Sigmoid colon (tissue), 7 donors: ENCODE data around the gene UST. TPM values are rescaled to one million over a fixed set of nuclear protein-coding genes. Genes with fewer than 3 reads are reported as not detected.

Experiments used
- DNase-seq: peaks from one replicate; pipeline ENCODE4 v3.0.0-alpha.2; 2019
- H3K27ac ChIP-seq, 4 donors: fragments of 200-600 bp; sonication (generic); one replicate each; pipeline ENCODE4 v1.5.1; 2016 to 2019; ENCODE audit warnings: mild to moderate bottlenecking in 1 of 4
- H3K27me3 ChIP-seq, 3 donors: fragments of 200-600 bp; sonication (generic); one replicate each; pipeline ENCODE4 v1.5.1; 2019; ENCODE audit warnings: mild to moderate bottlenecking in 1 of 3
- H3K36me3 ChIP-seq, 4 donors: fragments of 200-600 bp; sonication (generic); one replicate each; pipeline ENCODE4 v1.5.1; 2016 to 2019
- H3K4me1 ChIP-seq, 4 donors: fragments of 200-600 bp; sonication (generic); one replicate each; pipeline ENCODE4 v1.5.1; 2017 to 2019
- H3K4me3 ChIP-seq, 4 donors: fragments of 200-600 bp; sonication (generic); one replicate each; pipeline ENCODE4 v1.5.1; 2017 to 2019; ENCODE audit warnings: mild to moderate bottlenecking in 2 of 4, moderate library complexity in 1 of 4
- H3K9me3 ChIP-seq, 4 donors: fragments of 200-600 bp in 3 of 4; sonication (generic) in 3 of 4; one replicate each; pipeline versions ENCODE4 v1.5.1 to v1.6.1; 2013 to 2019
- CTCF ChIP-seq, 4 experiments: fragments of 450-650 bp in 3 of 4; fragments of 200-600 bp in 1 of 4; IDR thresholded peaks; one replicate each; pipeline ENCODE4 v1.5.1; 2016 to 2019; ENCODE audit warnings: antibody characterized with exemption in 4 of 4, mild to moderate bottlenecking in 3 of 4, moderate library complexity in 2 of 4
- EP300 ChIP-seq, 4 donors: sonication (generic); formaldehyde crosslinking; IDR thresholded peaks; one replicate each; pipeline ENCODE4 v1.6.1; 2017; ENCODE audit warnings: antibody characterized with exemption in 4 of 4
- POLR2A ChIP-seq, 2 donors: fragments of 450-650 bp; IDR thresholded peaks; one replicate each; pipeline ENCODE4 v1.6.1; 2016; ENCODE audit warnings: antibody characterized with exemption in 2 of 2, mild to moderate bottlenecking in 2 of 2, moderate library complexity in 2 of 2
- POLR2AphosphoS5 ChIP-seq, 4 donors: sonication (generic); formaldehyde crosslinking; IDR thresholded peaks; one replicate each; pipeline ENCODE4 v1.6.1; 2017; ENCODE audit warnings: antibody characterized with exemption in 4 of 4
- WGBS, 2 donors: extraction: QIAGEN DNeasy Blood & Tissue Kit; methylation state at CpG; one replicate each; pipeline ENCODE4 v1.1.7; 2013; 5-methylcytosine and 5-hydroxymethylcytosine counted together
- intact Hi-C: fragments of 100-400 bp; cut with DNase I; formaldehyde crosslinking; loops from one replicate; pipeline ENCODE4 v1.15.1; 2023
- polyA plus RNA-seq, 3 donors: library from polyadenylated mRNA; stranded (reverse); fragments of 200-250 nt; gene quantifications; one replicate each; pipeline ENCODE4 v1.2.3, GENCODE V29; 2013
- total RNA-seq, 4 donors: library from RNA; depleted of rRNA; stranded (reverse); fragments of >200 nt; gene quantifications; one replicate each; pipeline ENCODE4 v1.1.0, GENCODE V29; 2016
- donor health status: healthy with polysubstance abuse.
- donor health status: Bipolar disorder and iron deficiency.
- donor health status: healthy.

UST gene
- total and polyA plus RNA-seq, 7 donors: 0.46 to 35.2 (median 21.8) TPM

- Histone ChIP-seq H3K27ac (no peak overlapping the region), H3K4me3 (no peak overlapping the region), H3K27me3 (no peaks in the 10 kb centered on the region), H3K4me1 (no peaks in the 10 kb centered on the region), H3K9me3 (no peaks in the 10 kb centered on the region), H3K36me3 (no peaks in the 10 kb centered on the region)
- 87 to 92% methylated on average over 5 of the region's 5 CpGs for WGBS, 2 donors
- intact Hi-C loops: no loop called here
- DNase-seq: no peak
- TF ChIP-seq POLR2AphosphoS5 (IDR thresholded peaks at IDR 0.05) (no peak), EP300 (IDR thresholded peaks at IDR 0.05) (no peak), CTCF (IDR thresholded peaks at IDR 0.05) (no peak), POLR2A (IDR thresholded peaks at IDR 0.05) (no peak)
Measured at GRCh38 chr6:148811459-148811858, 64.6 kb downstream of the UST start.

GRCh38 chr6:148814082-148814790 lies 67.4 kb downstream of the UST start:
- DNase-seq: no peak
- Histone ChIP-seq H3K36me3 (no peaks in the 10 kb centered on the region), H3K27ac (no peak overlapping the region), H3K4me1 (no peaks in the 10 kb centered on the region), H3K27me3 (no peaks in the 10 kb centered on the region), H3K4me3 (no peak overlapping the region), H3K9me3 (no peaks in the 10 kb centered on the region)
- WGBS, 2 donors: 49 to 62% methylated on average over 5 of the region's 5 CpGs
- TF ChIP-seq POLR2A (IDR thresholded peaks at IDR 0.05) (no peak), CTCF (IDR thresholded peaks at IDR 0.05) (no peak), POLR2AphosphoS5 (IDR thresholded peaks at IDR 0.05) (no peak), EP300 (IDR thresholded peaks at IDR 0.05) (no peak)
- intact Hi-C loops: no loop called here

DNA sequence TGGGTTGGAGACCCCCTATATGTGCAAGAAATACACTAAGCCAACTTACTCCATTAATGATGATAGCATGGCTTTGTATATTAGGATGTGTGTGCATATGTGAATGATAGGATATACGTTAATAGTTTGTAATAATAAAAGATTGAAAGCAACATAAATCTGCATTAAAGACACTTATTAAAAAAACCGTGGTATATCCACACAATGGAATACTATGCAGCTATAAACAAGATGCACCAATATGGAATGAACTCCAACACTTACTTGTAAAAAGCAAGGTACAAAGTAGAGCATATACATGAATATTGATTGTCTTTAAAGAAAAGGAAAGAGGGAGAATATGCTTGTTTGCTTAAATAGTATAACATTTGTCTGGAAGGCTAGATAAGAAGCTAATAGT lies 68.0 kb downstream of the UST start:
- no peaks in the 10 kb centered on the region for H3K27me3 ChIP-seq
- H3K36me3 ChIP-seq: no peaks in the 10 kb centered on the region
- no peaks in the 10 kb centered on the region for H3K4me1 ChIP-seq
- no peaks in the 10 kb centered on the region for H3K9me3 ChIP-seq
- no peak overlapping the region for H3K27ac ChIP-seq
- no peak overlapping the region for H3K4me3 ChIP-seq
- intact Hi-C loops: no loop called here
- TF ChIP-seq CTCF (IDR thresholded peaks at IDR 0.05): no peak
- TF ChIP-seq POLR2A (IDR thresholded peaks at IDR 0.05): no peak
- no peak for TF ChIP-seq EP300 (IDR thresholded peaks at IDR 0.05)
- TF ChIP-seq POLR2AphosphoS5 (IDR thresholded peaks at IDR 0.05): no peak
- 94 to 96% methylated on average over 2 of the region's 2 CpGs for WGBS, 2 donors
- DNase-seq: no peak

GRCh38 chr6:148816117-148816516 lies 69.3 kb downstream of the UST start:
- intact Hi-C loops: no loop called here
- H3K27ac ChIP-seq: no peak overlapping the region
- H3K27me3 ChIP-seq: no peaks in the 10 kb centered on the region
- TF ChIP-seq CTCF (IDR thresholded peaks at IDR 0.05): no peak
- no peaks in the 10 kb centered on the region for H3K4me1 ChIP-seq
- H3K9me3 ChIP-seq: no peaks in the 10 kb centered on the region
- no peak for DNase-seq
- no peak overlapping the region for H3K4me3 ChIP-seq
- H3K36me3 ChIP-seq: no peaks in the 10 kb centered on the region

GRCh38 chr6:148817689-148818088 lies 70.9 kb downstream of the UST start:
- Histone ChIP-seq H3K27ac (no peak overlapping the region), H3K4me3 (no peak overlapping the region), H3K9me3 (no peaks in the 10 kb centered on the region), H3K4me1 (no peaks in the 10 kb centered on the region), H3K27me3 (no peaks in the 10 kb centered on the region), H3K36me3 (no peaks in the 10 kb centered on the region)
- intact Hi-C loops: no loop called here
- 67 to 71% methylated on average over 3 of the region's 3 CpGs for WGBS, 2 donors
- no peak for DNase-seq
- no peak for TF ChIP-seq CTCF (IDR thresholded peaks at IDR 0.05)
- no peak for TF ChIP-seq POLR2A (IDR thresholded peaks at IDR 0.05)
- TF ChIP-seq POLR2AphosphoS5 (IDR thresholded peaks at IDR 0.05): no peak
- no peak for TF ChIP-seq EP300 (IDR thresholded peaks at IDR 0.05)
